Transverse colon (tissue), 4 donors: ENCODE data around the gene ST6GALNAC6. TPM values are rescaled to one million over a fixed set of nuclear protein-coding genes. Genes with fewer than 3 reads are reported as not detected.
A peak's percentile ranks its signal among the peaks of the same experiment; 100 is the strongest.

ENCODE experiments used
- DNase-seq: peaks from one replicate; pipeline ENCODE4 v3.0.0-alpha.2; 2019
- H3K27ac ChIP-seq, 4 donors: fragments of 200-600 bp; sonication (generic); 2 replicates each; pipeline ENCODE4 v1.5.1; 2016 to 2018; ENCODE audit warnings: inconsistent platforms in 4 of 4
- H3K27me3 ChIP-seq: fragments of 200-600 bp; sonication (generic); 2 replicates; pipeline ENCODE4 v1.5.1; 2017; ENCODE audit warnings: inconsistent platforms
- H3K36me3 ChIP-seq, 4 donors: fragments of 200-600 bp; sonication (generic); 2 replicates each; pipeline ENCODE4 v1.5.1; 2017 to 2019; ENCODE audit warnings: inconsistent platforms in 4 of 4
- H3K4me1 ChIP-seq, 4 donors: fragments of 200-600 bp; sonication (generic); 2 replicates each; pipeline ENCODE4 v1.5.1; 2017 to 2020; ENCODE audit warnings: inconsistent platforms in 4 of 4
- H3K4me3 ChIP-seq, 4 donors: fragments of 200-600 bp; sonication (generic); 1 replicate in 1 of 4; 2 replicates in 3 of 4; pipeline versions ENCODE4 v1.5.1 to v1.6.1; 2017 to 2019; ENCODE audit warnings: inconsistent platforms in 4 of 4
- H3K9me3 ChIP-seq, 2 donors: fragments of 200-600 bp; sonication (generic); 2 replicates each; pipeline ENCODE4 v1.5.1; 2017 to 2019; ENCODE audit warnings: inconsistent platforms in 2 of 2
- EP300 ChIP-seq: sonication (generic); formaldehyde crosslinking; IDR thresholded peaks from one replicate; pipeline ENCODE4 v1.6.1; 2017; ENCODE audit warnings: antibody characterized with exemption, low read depth
- POLR2A ChIP-seq: fragments of 450-650 bp; IDR thresholded peaks from one replicate; pipeline ENCODE4 v1.6.1; 2016; ENCODE audit warnings: antibody characterized with exemption, mild to moderate bottlenecking, moderate library complexity
- POLR2AphosphoS5 ChIP-seq, 3 donors: sonication (generic); formaldehyde crosslinking; IDR thresholded peaks; one replicate each; pipeline ENCODE4 v1.6.1; 2016; ENCODE audit warnings: antibody characterized with exemption in 3 of 3
- WGBS, 2 donors: methylation state at CpG; one replicate each; pipeline ENCODE4 v1.1.5; 2018; ENCODE audit warnings: low coverage in 1 of 2; 5-methylcytosine and 5-hydroxymethylcytosine counted together
- in situ Hi-C, 4 donors: fragments of 200-750 bp; cut with MboI; loops; one replicate each; pipeline versions ENCODE4 v1.15.0 to v1.15.1; 2017; ENCODE audit warnings: low sequenced_read_pairs in 3 of 4, low pct_ligation_motif_present in 1 of 4, low pct_unique_long_range_greater_than_20kb in 1 of 4
- intact Hi-C: fragments of 100-400 bp; cut with DNase I; formaldehyde crosslinking; loops from one replicate; pipeline ENCODE4 v1.15.1; 2023; ENCODE audit warnings: low total_unique reads
- total RNA-seq, 4 donors: library from RNA; depleted of rRNA; stranded (reverse); fragments of >200 nt; gene quantifications; one replicate each; pipeline ENCODE4 v1.1.0, GENCODE V29; 2016
- TF ChIP-seq, protein P1 (sequence below), 5 experiments: fragments of 200-600 bp in 3 of 5; fragments of 450-650 bp in 2 of 5; sonication (generic) in 3 of 5; IDR thresholded peaks; 1 replicate in 2 of 5; 2 replicates in 3 of 5; pipeline ENCODE4 v1.5.1; 2016 to 2017; ENCODE audit warnings: antibody characterized with exemption in 5 of 5, inconsistent platforms in 3 of 5, mild to moderate bottlenecking in 2 of 5, moderate library complexity in 1 of 5

ST6GALNAC6 gene
- total RNA-seq, 4 donors from 2014 or later, result 41.0 to 80.4 (median 75.7) TPM

DNA sequence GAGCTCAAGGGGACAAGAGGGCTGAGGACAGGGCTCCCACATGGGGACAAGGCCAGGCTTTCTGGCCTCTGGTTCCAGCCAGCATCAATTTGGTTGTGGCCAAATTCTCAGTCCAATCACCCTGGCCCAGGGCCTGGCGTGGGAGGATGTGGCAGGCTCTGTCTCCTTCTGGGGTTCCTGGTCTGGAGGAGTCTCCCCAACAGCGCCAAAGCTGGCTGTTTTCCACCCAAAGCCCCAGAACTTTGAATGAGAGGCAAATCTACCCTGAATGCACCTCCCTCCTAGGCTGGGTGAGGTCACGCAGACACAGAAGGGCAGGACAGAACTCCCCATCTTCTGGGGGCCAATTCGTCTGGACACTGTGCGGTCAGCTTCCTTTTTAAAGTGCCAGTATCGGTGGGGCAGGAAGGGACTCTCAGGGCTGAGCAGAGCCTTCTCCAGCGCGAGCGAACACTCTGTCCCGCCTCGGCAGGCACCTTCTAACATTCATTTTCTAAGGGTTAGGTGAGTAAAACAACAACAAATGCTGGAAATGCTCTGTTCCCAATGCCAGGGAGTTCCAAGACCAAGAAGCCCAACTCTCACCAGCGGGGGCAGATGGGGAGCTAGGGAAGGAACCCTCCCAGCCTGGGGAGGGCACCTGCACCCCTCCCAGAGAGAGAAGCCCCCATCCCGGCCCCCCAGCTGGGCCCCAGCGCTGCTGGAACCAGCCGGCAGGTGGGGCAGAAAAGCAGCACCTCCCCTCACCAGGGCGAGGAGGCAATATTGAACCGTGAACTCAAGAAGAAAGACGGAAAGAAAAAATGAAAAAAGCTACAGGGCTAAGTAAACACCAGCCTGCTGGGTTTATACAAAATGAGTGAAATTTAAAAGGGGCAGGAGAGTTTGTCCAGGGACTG is 41.9 kb upstream of the ST6GALNAC6 start:
- Histone ChIP-seq H3K4me3 (no peak overlapping the region), H3K27ac (no peak overlapping the region), H3K4me1 (peaks cover 8 to 19% (median 18%) of the 10 kb centered on the region in 4 donors), H3K36me3 (peaks cover 0 to 12% (median 0%) of the 10 kb centered on the region in 4 donors), H3K27me3 (no peaks in the 10 kb centered on the region), H3K9me3 (no peaks in the 10 kb centered on the region)
- in situ Hi-C loops (loop anchor here in 2 of 4 donors (10.0 kb wide), 1 partner anchor 93 kb away; no protein-coding TSS in a partner anchor), intact Hi-C loops (loop anchor here (5.0 kb wide), 1 partner anchor 41 kb away; the partner anchor contains the start of gene EEIG1)
- DNase-seq, result no peak
- TF ChIP-seq POLR2A (no peak), POLR2AphosphoS5 (IDR thresholded peaks at IDR 0.05) (no peak), EP300 (no peak)
- TF ChIP-seq, protein P1, sequence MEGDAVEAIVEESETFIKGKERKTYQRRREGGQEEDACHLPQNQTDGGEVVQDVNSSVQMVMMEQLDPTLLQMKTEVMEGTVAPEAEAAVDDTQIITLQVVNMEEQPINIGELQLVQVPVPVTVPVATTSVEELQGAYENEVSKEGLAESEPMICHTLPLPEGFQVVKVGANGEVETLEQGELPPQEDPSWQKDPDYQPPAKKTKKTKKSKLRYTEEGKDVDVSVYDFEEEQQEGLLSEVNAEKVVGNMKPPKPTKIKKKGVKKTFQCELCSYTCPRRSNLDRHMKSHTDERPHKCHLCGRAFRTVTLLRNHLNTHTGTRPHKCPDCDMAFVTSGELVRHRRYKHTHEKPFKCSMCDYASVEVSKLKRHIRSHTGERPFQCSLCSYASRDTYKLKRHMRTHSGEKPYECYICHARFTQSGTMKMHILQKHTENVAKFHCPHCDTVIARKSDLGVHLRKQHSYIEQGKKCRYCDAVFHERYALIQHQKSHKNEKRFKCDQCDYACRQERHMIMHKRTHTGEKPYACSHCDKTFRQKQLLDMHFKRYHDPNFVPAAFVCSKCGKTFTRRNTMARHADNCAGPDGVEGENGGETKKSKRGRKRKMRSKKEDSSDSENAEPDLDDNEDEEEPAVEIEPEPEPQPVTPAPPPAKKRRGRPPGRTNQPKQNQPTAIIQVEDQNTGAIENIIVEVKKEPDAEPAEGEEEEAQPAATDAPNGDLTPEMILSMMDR (IDR thresholded peaks at IDR 0.05), result no peak
- 81 to 90% methylated on average over 9 to 18 of the region's 18 CpGs for WGBS, 2 donors

DNA sequence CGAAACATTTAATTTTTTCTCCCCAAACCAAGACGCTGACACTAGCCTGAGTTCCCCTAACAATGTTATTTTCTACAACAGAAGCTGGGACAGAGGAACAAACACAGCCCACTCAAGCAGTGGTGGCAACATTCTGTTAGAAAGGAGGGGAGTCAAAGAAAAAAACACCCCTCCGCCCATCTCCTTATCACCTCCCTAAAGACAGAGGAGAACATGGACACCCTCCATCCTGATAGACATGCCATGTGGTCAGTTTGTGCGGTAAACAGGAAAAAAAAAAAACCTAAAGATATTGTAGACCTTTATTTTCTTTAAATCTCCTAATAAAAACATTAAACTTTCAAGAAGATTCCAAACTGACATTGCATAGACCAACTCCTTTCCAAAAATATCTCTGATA is 41.2 kb upstream of the ST6GALNAC6 start:
- DNase-seq, result no peak
- TF ChIP-seq, protein P1 (IDR thresholded peaks at IDR 0.05), result no peak
- TF ChIP-seq POLR2AphosphoS5 (IDR thresholded peaks at IDR 0.05) (no peak), POLR2A (no peak), EP300 (no peak)
- WGBS, 2 donors, result 88 to 98% methylated on average over 3 to 4 of the region's 4 CpGs
- Histone ChIP-seq H3K27me3 (no peaks in the 10 kb centered on the region), H3K36me3 (peaks cover 0 to 12% (median 0%) of the 10 kb centered on the region in 4 donors), H3K4me3 (no peak overlapping the region), H3K27ac (no peak overlapping the region), H3K9me3 (no peaks in the 10 kb centered on the region), H3K4me1 (peaks cover 8 to 26% (median 23%) of the 10 kb centered on the region in 4 donors)
- intact Hi-C loops (loop anchor here (5.0 kb wide), 1 partner anchor 42 kb away; the partner anchor contains the start of gene EEIG1), in situ Hi-C loops (loop anchor here in 2 of 4 donors (10.0 kb wide), 1 partner anchor 94 kb away; no protein-coding TSS in a partner anchor)

DNA sequence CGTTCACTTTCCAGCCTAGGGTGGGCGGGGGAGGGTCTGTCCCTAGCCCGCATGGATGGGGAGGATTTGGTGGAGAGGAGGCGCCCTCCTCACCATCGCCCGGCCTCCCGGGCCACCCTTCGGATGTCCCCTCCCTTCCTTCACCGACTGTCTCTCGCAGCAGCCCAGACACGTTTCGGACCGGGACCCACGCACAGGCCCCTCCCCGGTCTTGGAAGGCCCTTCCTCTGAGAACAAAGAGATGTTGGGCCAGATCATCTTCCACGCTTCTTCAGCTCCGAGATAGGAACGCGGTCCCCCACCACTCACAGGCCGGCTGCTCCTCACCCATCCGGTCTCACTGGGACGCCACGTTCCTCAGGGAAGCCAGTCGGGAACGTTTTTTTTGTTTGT is 38.9 kb upstream of the ST6GALNAC6 start:
- peak overlapping the region; percentile 1 to 57 (median 48) for H3K4me3 ChIP-seq
- 33% methylated on average over 25 of the region's 25 CpGs; no CpG with 5 or more reads in 1 of the 2 donors for WGBS, 2 donors

More for the DNA sequence above, 38.9 kb upstream of the ST6GALNAC6 start:
- H3K9me3 ChIP-seq, result no peaks in the 10 kb centered on the region
- TF ChIP-seq, protein P1 (IDR thresholded peaks at IDR 0.05), result no peak
- TF ChIP-seq POLR2A (no peak), POLR2AphosphoS5 (IDR thresholded peaks at IDR 0.05) (peak in 2 of 3 donors; percentile 45 to 47), EP300 (no peak)
- in situ Hi-C loops, result no loop called here
- peaks cover 8 to 29% (median 21%) of the 10 kb centered on the region in 4 donors for H3K4me1 ChIP-seq
- DNase-seq, result no peak
- H3K27ac ChIP-seq, result peak overlapping the region; percentile 51 to 74 (median 62)
- intact Hi-C loops, result no loop called here
- no peaks in the 10 kb centered on the region for H3K36me3 ChIP-seq
- no peaks in the 10 kb centered on the region for H3K27me3 ChIP-seq
